Nephron (organoid): Measurements from ENCODE around the gene SKIC8.
A peak's percentile ranks its signal among the peaks of the same experiment; 100 is the strongest.

ENCODE experiments used
- H3K27ac Mint-ChIP-seq, 3 experiments: 2 replicates each; pipeline ENCODE4 v1.8.0; 2020; ENCODE audit warnings: mixed read lengths in 3 of 3, mild to moderate bottlenecking in 2 of 3, moderate library complexity in 1 of 3
- H3K27me3 Mint-ChIP-seq: 2 replicates; pipeline ENCODE4 v1.8.0; 2021; ENCODE audit warnings: low read depth, mild to moderate bottlenecking, moderate library complexity, mixed read lengths
- H3K36me3 Mint-ChIP-seq: 2 replicates; pipeline ENCODE4 v1.8.0; 2020; ENCODE audit warnings: low read depth, mixed read lengths
- H3K4me1 Mint-ChIP-seq: 2 replicates; pipeline ENCODE4 v1.8.0; 2020; ENCODE audit warnings: mixed read lengths
- H3K4me3 Mint-ChIP-seq, 3 experiments: 2 replicates each; pipeline ENCODE4 v1.8.0; 2020; ENCODE audit warnings: mild to moderate bottlenecking in 3 of 3, mixed read lengths in 3 of 3, moderate library complexity in 2 of 3
- H3K9me3 Mint-ChIP-seq: 2 replicates; pipeline ENCODE4 v1.8.0; 2020; ENCODE audit warnings: mixed read lengths
- TF ChIP-seq, protein P1 (sequence below), 3 experiments: fragments of 200-600 bp; sonication (generic); IDR thresholded peaks; one replicate each; pipeline ENCODE4 v1.5.0; 2021; ENCODE audit warnings: antibody characterized with exemption in 3 of 3; ENCODE audit not compliant: unreplicated experiment in 3 of 3

Gene SKIC8

DNA sequence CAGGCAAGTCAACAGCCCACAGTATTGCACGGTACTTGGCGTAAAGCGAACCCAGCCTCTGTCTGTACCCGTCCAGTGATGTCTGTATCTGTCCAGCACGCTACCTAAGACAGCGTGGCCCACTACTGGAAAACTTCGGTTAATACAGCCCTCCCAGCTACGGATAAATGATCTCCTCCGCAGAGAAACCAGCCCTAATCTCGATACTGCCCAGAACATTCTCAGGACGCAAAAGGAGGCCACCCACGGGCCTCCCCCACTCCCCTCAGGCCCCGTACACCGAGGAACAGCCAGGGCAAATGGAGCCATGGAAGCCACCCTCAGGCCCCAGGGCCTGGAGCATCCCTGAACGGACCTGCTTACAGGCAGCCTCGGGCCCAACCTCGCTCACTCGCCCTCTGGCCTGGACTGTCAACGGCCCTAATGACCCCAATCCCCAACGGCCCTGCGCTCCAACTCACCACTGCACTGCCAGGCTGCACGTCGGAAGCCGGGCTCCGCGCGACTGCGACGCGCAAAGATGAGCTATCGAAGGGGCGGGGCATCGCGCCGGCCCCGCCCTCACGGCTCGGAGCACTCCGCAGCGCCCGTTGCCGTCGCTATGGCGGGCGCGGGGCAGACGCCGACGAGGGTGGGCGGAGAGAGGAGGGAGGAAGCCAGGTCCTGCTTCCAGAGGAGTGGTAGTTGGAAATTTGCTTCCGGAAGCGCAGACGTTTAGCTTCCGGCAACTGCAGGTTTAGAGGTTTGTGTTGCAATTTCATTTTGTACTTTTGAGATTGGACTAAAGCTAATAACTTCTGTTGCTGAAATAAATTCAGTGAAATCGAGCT is at the start of gene SKIC8:
Gene SKIC8, minus strand, starts transcription at position 509 of the 830 bp plus-strand sequence. CDS start 3,923 bp downstream, outside the sequence.
- no peaks in the 10 kb centered on the region for H3K9me3 Mint-ChIP-seq
- TF ChIP-seq, protein P1, sequence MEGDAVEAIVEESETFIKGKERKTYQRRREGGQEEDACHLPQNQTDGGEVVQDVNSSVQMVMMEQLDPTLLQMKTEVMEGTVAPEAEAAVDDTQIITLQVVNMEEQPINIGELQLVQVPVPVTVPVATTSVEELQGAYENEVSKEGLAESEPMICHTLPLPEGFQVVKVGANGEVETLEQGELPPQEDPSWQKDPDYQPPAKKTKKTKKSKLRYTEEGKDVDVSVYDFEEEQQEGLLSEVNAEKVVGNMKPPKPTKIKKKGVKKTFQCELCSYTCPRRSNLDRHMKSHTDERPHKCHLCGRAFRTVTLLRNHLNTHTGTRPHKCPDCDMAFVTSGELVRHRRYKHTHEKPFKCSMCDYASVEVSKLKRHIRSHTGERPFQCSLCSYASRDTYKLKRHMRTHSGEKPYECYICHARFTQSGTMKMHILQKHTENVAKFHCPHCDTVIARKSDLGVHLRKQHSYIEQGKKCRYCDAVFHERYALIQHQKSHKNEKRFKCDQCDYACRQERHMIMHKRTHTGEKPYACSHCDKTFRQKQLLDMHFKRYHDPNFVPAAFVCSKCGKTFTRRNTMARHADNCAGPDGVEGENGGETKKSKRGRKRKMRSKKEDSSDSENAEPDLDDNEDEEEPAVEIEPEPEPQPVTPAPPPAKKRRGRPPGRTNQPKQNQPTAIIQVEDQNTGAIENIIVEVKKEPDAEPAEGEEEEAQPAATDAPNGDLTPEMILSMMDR (IDR thresholded peaks at IDR 0.05; ENCODE audit: unreplicated experiment in 3 of 3): no peak
- H3K36me3 Mint-ChIP-seq: peaks cover 7% of the 10 kb centered on the region
- H3K27ac Mint-ChIP-seq: peak within 1 kb of the TSS; percentile 56 to 94 (median 89)
- H3K4me1 Mint-ChIP-seq: peaks cover 18% of the 10 kb centered on the region
- peaks cover 16% of the 10 kb centered on the region for H3K27me3 Mint-ChIP-seq
- peak within 1 kb of the TSS; percentile 97 to 99 (median 99) for H3K4me3 Mint-ChIP-seq

DNA sequence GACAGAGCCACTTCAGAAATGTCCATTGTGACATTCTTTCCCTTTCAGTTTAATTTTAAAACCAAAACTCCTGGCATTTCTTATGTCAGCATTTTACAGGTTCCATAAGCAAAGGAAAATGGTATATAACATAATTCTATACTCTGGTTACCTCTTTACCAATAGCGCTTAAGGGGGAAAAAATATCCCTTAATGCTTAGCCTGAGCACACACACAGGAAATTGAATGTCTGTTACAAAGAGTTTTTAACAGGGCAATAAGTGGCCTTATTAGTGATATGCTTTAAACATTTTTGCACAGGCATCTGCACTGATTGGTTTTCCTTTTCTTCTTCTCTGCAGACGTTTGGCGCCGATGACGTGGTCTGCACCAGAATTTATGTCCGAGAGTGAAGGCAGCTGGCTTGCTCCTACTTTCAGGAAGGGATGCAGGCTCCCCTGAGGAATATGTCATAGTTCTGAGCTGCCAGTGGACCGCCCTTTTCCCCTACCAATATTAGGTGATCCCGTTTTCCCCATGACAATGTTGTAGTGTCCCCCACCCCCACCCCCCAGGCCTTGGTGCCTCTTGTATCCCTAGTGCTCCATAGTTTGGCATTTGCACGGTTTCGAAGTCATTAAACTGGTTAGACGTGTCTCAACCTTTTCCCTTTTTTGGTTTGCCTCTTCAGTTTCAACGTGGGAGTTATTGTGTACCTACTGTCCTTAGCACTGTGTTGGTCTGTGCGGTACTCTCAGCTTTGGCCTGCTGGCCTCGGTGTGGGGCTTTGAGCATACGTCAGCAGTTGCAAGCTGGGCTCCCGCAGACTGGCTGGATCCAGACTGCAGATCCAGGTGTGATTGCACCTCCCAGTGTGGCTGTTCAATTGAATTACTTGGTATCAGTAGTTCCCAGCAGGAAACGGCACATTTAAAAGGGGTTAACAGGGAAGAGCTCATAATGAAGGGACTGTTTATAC is 48.5 kb upstream of the SKIC8 start:
- TF ChIP-seq, protein P1 (IDR thresholded peaks at IDR 0.05; ENCODE audit: unreplicated experiment in 3 of 3): no peak
- peaks cover 49% of the 10 kb centered on the region for H3K4me1 Mint-ChIP-seq
- H3K27ac Mint-ChIP-seq: peak overlapping the region; percentile 83 to 92 (median 89)
- peaks cover 33% of the 10 kb centered on the region for H3K27me3 Mint-ChIP-seq
- H3K9me3 Mint-ChIP-seq: no peaks in the 10 kb centered on the region
- H3K36me3 Mint-ChIP-seq: peaks cover 13% of the 10 kb centered on the region
- H3K4me3 Mint-ChIP-seq: peak overlapping the region in 1 of 3 experiments; percentile 9

DNA sequence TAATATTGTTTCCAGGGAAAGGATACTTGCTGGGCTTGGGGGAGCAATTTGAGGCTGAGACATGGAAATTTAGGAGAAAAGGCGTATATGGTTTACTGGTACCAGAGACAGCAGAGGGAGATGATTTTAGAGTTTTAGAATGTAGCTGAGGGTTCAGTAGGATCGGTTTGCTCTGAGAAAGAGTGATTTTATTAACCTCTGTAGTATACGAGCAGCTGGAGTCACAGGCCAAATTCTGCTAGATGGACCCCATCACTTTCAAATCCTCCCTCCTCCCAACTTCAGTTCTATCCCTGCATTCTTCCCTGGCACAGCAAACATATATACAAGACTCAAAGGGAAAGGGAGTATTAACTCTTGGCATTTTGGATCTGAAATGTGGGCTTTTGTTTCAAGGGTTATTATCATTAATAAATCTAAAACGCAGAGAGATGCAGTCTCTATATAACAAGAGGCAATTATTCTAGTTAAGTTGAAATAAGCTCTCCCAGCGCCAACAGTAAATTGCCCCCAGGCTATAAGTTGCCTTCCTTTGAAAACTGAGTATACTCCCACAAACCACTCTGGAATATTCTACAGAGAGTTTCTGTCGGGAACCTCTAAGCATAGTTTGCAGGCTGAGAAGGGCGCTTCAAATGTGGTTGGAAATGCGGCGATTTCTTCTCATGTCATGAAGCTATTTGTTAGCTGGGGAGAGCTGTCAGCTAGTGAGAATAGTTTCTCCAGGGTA is 46.2 kb upstream of the SKIC8 start:
- TF ChIP-seq, protein P1 (IDR thresholded peaks at IDR 0.05; ENCODE audit: unreplicated experiment in 3 of 3): no peak
- Mint-ChIP-seq H3K36me3 (peaks cover 19% of the 10 kb centered on the region), H3K4me3 (peak overlapping the region; percentile 29 to 66 (median 66)), H3K9me3 (no peaks in the 10 kb centered on the region), H3K4me1 (peaks cover 57% of the 10 kb centered on the region), H3K27me3 (peaks cover 41% of the 10 kb centered on the region), H3K27ac (peak overlapping the region; percentile 76 to 82 (median 77))

DNA sequence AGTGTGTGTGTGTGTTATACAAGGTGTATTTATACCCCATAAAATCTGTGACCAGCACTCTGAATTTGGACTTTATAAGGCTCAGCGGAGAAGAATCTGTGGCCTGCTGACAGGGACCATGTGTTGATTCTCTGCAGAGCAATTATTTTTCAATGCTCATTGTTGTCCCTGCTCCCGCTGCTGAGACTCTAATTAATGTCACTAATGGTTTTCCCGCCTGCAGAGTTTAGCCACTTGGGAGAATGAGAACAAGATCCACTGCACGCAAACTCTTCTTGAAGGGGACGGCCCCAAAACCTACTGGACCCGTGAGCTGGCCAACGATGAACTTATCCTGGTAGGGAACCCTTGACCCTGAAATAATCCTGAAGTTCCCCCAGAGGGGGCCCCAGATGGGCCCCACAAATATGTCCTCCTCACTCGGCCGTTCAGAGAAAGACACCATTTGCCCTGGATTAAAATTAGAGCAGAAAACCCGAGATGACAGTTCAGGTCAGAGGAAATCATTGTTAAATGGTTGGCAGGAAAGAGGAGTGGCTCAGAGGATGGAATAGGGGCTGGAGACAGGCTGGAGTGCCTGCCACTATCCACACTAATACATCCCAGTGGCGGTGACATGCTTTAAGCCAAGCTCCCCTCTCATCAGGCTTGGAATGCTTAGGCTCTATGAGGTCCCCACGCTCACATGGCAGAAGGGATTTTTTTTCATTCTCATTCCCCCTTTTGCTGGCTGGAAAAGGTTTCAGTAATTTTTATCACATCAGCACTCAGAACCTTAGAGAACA is 44.1 kb upstream of the SKIC8 start:
- H3K9me3 Mint-ChIP-seq: no peaks in the 10 kb centered on the region
- peaks cover 19% of the 10 kb centered on the region for H3K36me3 Mint-ChIP-seq
- peak overlapping the region; percentile 41 to 64 (median 63) for H3K27ac Mint-ChIP-seq

More for the DNA sequence above, 44.1 kb upstream of the SKIC8 start:
- peaks cover 59% of the 10 kb centered on the region for H3K27me3 Mint-ChIP-seq
- TF ChIP-seq, protein P1 (IDR thresholded peaks at IDR 0.05; ENCODE audit: unreplicated experiment in 3 of 3): no peak
- peaks cover 58% of the 10 kb centered on the region for H3K4me1 Mint-ChIP-seq
- peak overlapping the region; percentile 60 to 68 (median 60) for H3K4me3 Mint-ChIP-seq
